ENCODE data around the gene VPS8. TPM values are rescaled to one million over a fixed set of nuclear protein-coding genes. Genes with fewer than 3 reads are reported as not detected.

The VPS8 gene
- total and polyA plus RNA-seq, 9 of the 15 experiments (the other 6 are each of a cell fraction or from before 2014, with no cell fraction given) = 7.2 to 41.0 (median 28.3) TPM

GRCh38 chr3:185030399-185030798, 218.4 kb downstream of the VPS8 start:
- 87% methylated on average over 3 of the region's 3 CpGs for WGBS (ENCODE audit: insufficient coverage, low coverage, missing lambda C conversion rate)
- intact Hi-C loops (cut with micrococcal nuclease) (no loop called here), in situ Hi-C loops (cut with MboI) (no loop called here)
- Histone ChIP-seq H3K9me3 (replicated peaks; ENCODE audit: control insufficient read depth, insufficient read depth, low read depth, low read length) (no peaks in the 10 kb centered on the region), H3K27ac (ENCODE audit: extremely low read depth, low read depth, low read length) (no peak overlapping the region), H3K4me3 (no peak overlapping the region), H3K27me3 (ENCODE audit: control insufficient read depth in 2 of 2, insufficient read depth in 2 of 2, low read length in 2 of 2) (no peaks in the 10 kb centered on the region), H3K36me3 (ENCODE audit: control insufficient read depth, insufficient read depth, low read length) (0 out of 3 replicates have a peak, but pooled peaks cover 3% of the 10 kb centered on the region), H3K4me2 (ENCODE audit: insufficient read depth, low read length) (no peak overlapping the region), H3K4me1 (replicated peaks in 1 of 2; ENCODE audit: control insufficient read depth in 2 of 2, insufficient read depth in 2 of 2, low read length in 2 of 2) (peaks cover 0 to 3% of the 10 kb centered on the region in 2 experiments; a peak in 3 of 5 replicates), H4K20me1 (replicated peaks; ENCODE audit: control insufficient read depth, insufficient read depth, low read length) (no peaks in the 10 kb centered on the region), H3K9me1 (ENCODE audit: control insufficient read depth, insufficient read depth, low read length) (no peaks in the 10 kb centered on the region), H2AFZ (ENCODE audit: low read depth, low read length) (no peak overlapping the region), H3K9ac (ENCODE audit: insufficient read depth in 1 of 2, low read depth in 2 of 2, low read length in 2 of 2) (no peak overlapping the region), H3K79me2 (ENCODE audit: control insufficient read depth, insufficient read depth, low read length) (no peaks in the 10 kb centered on the region)
- ChIA-PET CTCF (ENCODE audit: low intra/inter-chr PET ratio) (no interaction called here), POLR2A (interaction anchor here (1.1 to 1.4 kb wide), 2 partner anchors 12 to 13 kb away, joined by 3 read pairs; no protein-coding TSS in a partner anchor)
- TF ChIP-seq NFIC (IDR thresholded peaks at IDR 0.05) (no peak), ZHX1 (conservative IDR thresholded peaks at IDR 0.05; ENCODE audit: low read length) (no peak), CLOCK (CRISPR knock-in tag; IDR thresholded peaks at IDR 0.05; ENCODE audit: borderline replicate concordance) (no peak), ZNF511 (CRISPR knock-in tag; IDR thresholded peaks at IDR 0.05) (no peak), MLX (CRISPR knock-in tag; conservative IDR thresholded peaks at IDR 0.05) (no peak), SRSF3 (IDR thresholded peaks at IDR 0.05; ENCODE audit: insufficient read depth, low read length) (no peak), PYGO2 (tag; IDR thresholded peaks at IDR 0.05) (no peak), PKNOX1 (IDR thresholded peaks at IDR 0.05) (no peak), CCAR2 (IDR thresholded peaks at IDR 0.05; ENCODE audit: low read depth, low read length) (no peak), HNRNPUL1 (IDR thresholded peaks at IDR 0.05; ENCODE audit: low read length) (no peak), GATAD2B (IDR thresholded peaks at IDR 0.05; ENCODE audit: borderline replicate concordance) (no peak), SRF (CRISPR knock-in tag; IDR thresholded peaks at IDR 0.05) (no peak), FOXO4 (CRISPR knock-in tag; IDR thresholded peaks at IDR 0.05) (no peak)
- ATAC-seq (no peak), DNase-seq (ENCODE audit: extremely low read depth in 1 of 4, low spot score in 3 of 4) (no peak), FAIRE-seq (no peak)
- no TSS peak for BruUV-seq (replicated peaks)

Measured in K562 (cell line).